Activated CD8-positive, alpha-beta memory T cell treated with anti-CD3 and anti-CD28 coated beads, Interleukin-2, amount 10 ng/mL, durations not matched to agents 7 days and 5 days (primary cell): Measurements from ENCODE around the gene SHD. TPM values are rescaled to one million over a fixed set of nuclear protein-coding genes. Genes with fewer than 3 reads are reported as not detected.
"Not testable (repeated sequence)": the region's sequence is repeated elsewhere in the genome, so short reads cannot be mapped to it uniquely, and the experiment has no call there.

Experiments used
- ATAC-seq: fragments of 150-1000 bp; cut with Tn5 transposase; one replicate; pipeline ENCODE4 v1.10.0; 2021; ENCODE audit warnings: moderate library complexity
- CTCF ChIA-PET: fragments of 350-600 bp; sonication (Branson Sonifier 250); formaldehyde crosslinking; loops from one replicate; lab custom pipeline; 2021; ENCODE audit warnings: antibody characterized with exemption; lab: Charles Lee
- DNase-seq: peaks from one replicate; pipeline ENCODE4 v3.0.0-alpha.2; 2020
- H3K27ac Mint-ChIP-seq: one replicate; pipeline ENCODE4 v1.8.0; 2021; ENCODE audit warnings: mild to moderate bottlenecking, mixed read lengths
- H3K27me3 Mint-ChIP-seq: one replicate; pipeline ENCODE4 v1.8.0; 2021; ENCODE audit warnings: mixed read lengths
- H3K36me3 Mint-ChIP-seq: one replicate; pipeline ENCODE4 v1.8.0; 2021; ENCODE audit warnings: mild to moderate bottlenecking, mixed read lengths
- H3K4me1 Mint-ChIP-seq: one replicate; pipeline ENCODE4 v1.8.0; 2021; ENCODE audit warnings: mixed read lengths
- H3K4me3 Mint-ChIP-seq: one replicate; pipeline ENCODE4 v1.8.0; 2021; ENCODE audit warnings: mild to moderate bottlenecking, moderate library complexity, mixed read lengths
- H3K9me3 Mint-ChIP-seq: one replicate; pipeline ENCODE4 v1.8.0; 2022; ENCODE audit warnings: low read depth, mixed read lengths
- total RNA-seq, 2 experiments: library from RNA; stranded (reverse); gene quantifications; one replicate each; pipeline ENCODE4 v1.2.3, GENCODE V29; 2021

The SHD gene
- total RNA-seq, 2 experiments from 2014 or later = not detected

- Mint-ChIP-seq H3K4me1 (peaks cover 28% of the 10 kb centered on the region), H3K4me3 (peak overlapping the region; percentile 85), H3K27me3 (peaks cover 8% of the 10 kb centered on the region), H3K27ac (peak overlapping the region; percentile 74), H3K9me3 (no peaks in the 10 kb centered on the region), H3K36me3 (peaks cover 2% of the 10 kb centered on the region)
- ATAC-seq (peak; percentile 13), DNase-seq (no peak)
- CTCF ChIA-PET = interaction anchor here (0.9 to 1.3 kb wide), 4 partner anchors 15 to 74 kb away, joined by 3 to 6 read pairs (median 4); partner anchors contain the start of genes CHAF1A and MPND
Measured at GRCh38 chr19:4327877-4328242, 48.8 kb downstream of the SHD start.

- DNase-seq (peak; percentile 98), ATAC-seq (peak; percentile 85)
- peaks cover 2% of the 10 kb centered on the region for H3K36me3 Mint-ChIP-seq
- peaks cover 28% of the 10 kb centered on the region for H3K4me1 Mint-ChIP-seq
- H3K27me3 Mint-ChIP-seq = peaks cover 8% of the 10 kb centered on the region
- CTCF ChIA-PET = interaction anchor here (0.9 to 1.3 kb wide), 4 partner anchors 15 to 74 kb away, joined by 3 to 6 read pairs (median 4); partner anchors contain the start of genes CHAF1A and MPND
- H3K4me3 Mint-ChIP-seq = peak overlapping the region; percentile 85
- H3K9me3 Mint-ChIP-seq = no peaks in the 10 kb centered on the region
- peak overlapping the region; percentile 87 for H3K27ac Mint-ChIP-seq
Measured at GRCh38 chr19:4328243-4328990, 49.4 kb downstream of the SHD start.

DNA sequence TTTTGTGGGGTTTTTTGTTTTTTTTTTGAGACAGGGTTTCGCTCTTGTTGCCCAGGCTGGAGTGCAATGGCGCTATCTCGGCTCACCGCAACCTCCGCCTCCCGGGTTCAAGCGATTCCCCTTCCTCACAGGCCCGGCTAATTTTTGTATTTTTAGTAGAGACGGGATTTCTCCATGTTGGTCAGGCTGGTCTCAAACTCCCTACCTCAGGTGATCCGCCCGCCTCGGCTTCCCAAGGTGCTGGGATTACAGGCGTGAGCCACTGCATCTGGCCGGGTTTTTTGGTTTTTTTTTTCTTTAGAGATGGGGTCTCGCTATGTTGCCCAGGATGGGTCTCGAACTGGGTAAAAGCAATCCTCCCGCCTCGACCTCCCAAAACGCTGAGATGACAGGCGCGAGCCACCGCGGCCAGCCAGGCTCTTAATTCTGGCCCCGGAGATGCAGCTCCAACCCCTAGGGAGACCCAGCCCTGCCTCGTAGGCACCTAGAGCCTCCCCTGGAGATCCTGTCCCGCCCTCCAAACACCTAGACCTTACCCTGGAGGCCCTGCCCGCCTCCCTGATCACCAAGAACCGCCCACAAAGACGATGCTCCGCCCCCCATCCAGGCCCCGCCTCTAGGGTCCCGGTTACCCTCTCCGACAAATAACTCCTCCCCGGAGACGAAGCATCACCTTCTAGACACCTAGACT lies 50.1 kb downstream of the SHD start:
- CTCF ChIA-PET, H3K9me3 Mint-ChIP-seq, ATAC-seq, H3K36me3 Mint-ChIP-seq, H3K27me3 Mint-ChIP-seq: not testable (repeated sequence)
- H3K27ac Mint-ChIP-seq = peak overlapping the region; percentile 87
- DNase-seq = peak; percentile 55
- H3K4me1 Mint-ChIP-seq = peaks cover 28% of the 10 kb centered on the region
- peak overlapping the region; percentile 85 for H3K4me3 Mint-ChIP-seq

DNA sequence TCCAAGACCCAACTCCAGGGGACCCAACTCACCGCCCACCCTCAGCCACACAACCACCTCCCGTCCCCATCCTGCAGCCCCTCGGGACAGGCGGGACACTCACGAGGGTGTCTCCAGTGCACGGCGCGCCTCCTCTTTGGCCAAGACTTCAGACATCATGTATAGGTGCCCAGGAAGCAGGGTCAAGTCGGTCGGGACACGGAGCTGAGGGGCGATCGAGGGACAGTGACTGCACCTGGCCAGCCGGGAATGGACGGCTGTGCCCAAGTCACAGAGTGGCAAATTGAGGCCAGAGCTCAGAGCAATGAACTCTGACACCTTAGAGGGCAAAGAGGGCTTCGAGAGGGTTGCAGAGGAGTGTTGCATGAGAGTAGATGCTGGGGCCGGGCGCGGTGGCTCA lies 50.8 kb downstream of the SHD start:
- CTCF ChIA-PET = no interaction called here
- Mint-ChIP-seq H3K9me3 (no peaks in the 10 kb centered on the region), H3K27ac (no peak overlapping the region), H3K36me3 (peaks cover 2% of the 10 kb centered on the region), H3K27me3 (peaks cover 8% of the 10 kb centered on the region), H3K4me3 (no peak overlapping the region), H3K4me1 (peaks cover 28% of the 10 kb centered on the region)
- ATAC-seq = no peak
- no peak for DNase-seq

GRCh38 chr19:4334929-4335570 lies 56.0 kb downstream of the SHD start:
- no peak overlapping the region for H3K27ac Mint-ChIP-seq
- DNase-seq (no peak), ATAC-seq (no peak)
- no peaks in the 10 kb centered on the region for H3K27me3 Mint-ChIP-seq
- H3K4me3 Mint-ChIP-seq = no peak overlapping the region
- H3K36me3 Mint-ChIP-seq = peaks cover 3% of the 10 kb centered on the region
- H3K9me3 Mint-ChIP-seq = peaks cover 3% of the 10 kb centered on the region
- CTCF ChIA-PET = interaction anchor here (1.0 kb wide), 1 partner anchor 17 kb away, joined by 3 read pairs; no protein-coding TSS in a partner anchor
- H3K4me1 Mint-ChIP-seq = peaks cover 15% of the 10 kb centered on the region

DNA sequence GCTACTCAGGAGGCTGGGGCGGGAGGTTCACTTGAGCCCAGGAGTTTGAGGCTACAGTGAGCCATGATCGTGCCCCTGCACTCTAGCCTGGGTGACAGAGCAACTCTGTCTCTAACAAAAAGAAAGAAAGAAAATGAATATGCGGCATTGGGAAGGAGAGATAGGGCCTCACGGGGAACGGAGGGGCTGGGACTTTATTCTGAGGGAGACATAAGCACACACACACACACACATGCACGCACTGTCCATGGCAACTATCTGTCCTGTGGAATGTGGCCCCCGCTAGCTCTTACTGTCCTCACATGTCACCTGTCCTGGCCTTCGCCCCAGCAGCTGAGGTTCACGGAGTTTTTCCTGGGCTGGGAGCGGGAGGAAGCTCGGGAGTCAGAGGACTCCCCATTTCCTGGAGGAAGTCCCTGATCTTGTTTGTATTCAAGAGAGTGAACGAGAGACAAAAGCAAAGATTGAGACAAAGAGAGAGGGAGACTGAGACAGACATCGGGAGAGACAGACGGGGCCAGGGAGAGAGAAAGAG lies 58.9 kb downstream of the SHD start:
- DNase-seq (no peak), ATAC-seq (no peak)
- Mint-ChIP-seq H3K4me1 (peaks cover 23% of the 10 kb centered on the region), H3K4me3 (peak overlapping the region; percentile 87), H3K36me3 (peaks cover 3% of the 10 kb centered on the region), H3K27ac (peak overlapping the region; percentile 83), H3K27me3 (no peaks in the 10 kb centered on the region), H3K9me3 (peaks cover 3% of the 10 kb centered on the region)
- CTCF ChIA-PET = interaction anchor here (0.6 to 2.7 kb wide), 4 partner anchors 15 to 473 kb away, joined by 3 to 15 read pairs (median 6); partner anchors contain the start of gene FSD1

GRCh38 chr19:4338441-4339355 lies 59.6 kb downstream of the SHD start, which contains the start of gene STAP2:
Gene STAP2, minus strand, starts transcription at chr19:4338827. Its CDS starts 74 bp downstream, at chr19:4338753.
- Mint-ChIP-seq H3K27me3 (no peaks in the 10 kb centered on the region), H3K9me3 (peaks cover 3% of the 10 kb centered on the region), H3K4me3 (peak within 1 kb of the TSS; percentile 87), H3K4me1 (peaks cover 23% of the 10 kb centered on the region), H3K27ac (peak within 1 kb of the TSS; percentile 83), H3K36me3 (peaks cover 3% of the 10 kb centered on the region)
- DNase-seq (no peak), ATAC-seq (no peak)
- CTCF ChIA-PET = interaction anchor here (0.6 to 2.7 kb wide), 6 partner anchors 8 to 71 kb away, joined by 3 to 15 read pairs (median 6); partner anchors contain the start of gene FSD1

Other genes with a start within 250 kb of the SHD start
- 10 to 100 TPM; 67.4 to 72.6 TPM for gene ZBTB7A, start 212.4 kb upstream of the SHD start, total RNA-seq
- gene MAP2K2, start 155.1 kb upstream of the SHD start, total RNA-seq = 100 to 1,000 TPM; 201 to 238 TPM
- gene CREB3L3, start 125.6 kb upstream of the SHD start, total RNA-seq = under 1 TPM in 1 of 2 experiments, not detected in 1; 0.75 TPM
- 10 to 100 TPM; 37.5 to 37.8 TPM for gene SIRT6, start 96.7 kb upstream of the SHD start, total RNA-seq
- gene ANKRD24, start 96.6 kb upstream of the SHD start, total RNA-seq = 1 to 10 TPM in 1 of 2 experiments, under 1 TPM in 1; 0.82 to 1.4 TPM
- gene EBI3, start 49.7 kb upstream of the SHD start, total RNA-seq = 10 to 100 TPM in 1 of 2 experiments, 1 to 10 TPM in 1; 2.6 to 14.7 TPM
- gene YJU2, start 32.2 kb upstream of the SHD start, total RNA-seq = 10 to 100 TPM; 26.8 to 32.1 TPM
- 10 to 100 TPM; 29.8 to 40.7 TPM for gene TMIGD2, start 23.1 kb downstream of the SHD start, total RNA-seq
- 10 to 100 TPM; 24.7 to 30.6 TPM for gene FSD1, start 25.3 kb downstream of the SHD start, total RNA-seq
- 1 to 10 TPM; 8.8 to 9.6 TPM for gene STAP2, start 59.6 kb downstream of the SHD start, total RNA-seq
- 10 to 100 TPM; 24.1 to 25.4 TPM for gene MPND, start 64.3 kb downstream of the SHD start, total RNA-seq
- 10 to 100 TPM; 43.3 to 57.7 TPM for gene SH3GL1, start 121.3 kb downstream of the SHD start, total RNA-seq
- gene CHAF1A, start 123.4 kb downstream of the SHD start, total RNA-seq = 100 to 1,000 TPM; 118 to 126 TPM
- 10 to 100 TPM; 41.0 to 45.8 TPM for gene UBXN6, start 178.5 kb downstream of the SHD start, total RNA-seq
- 10 to 100 TPM; 57.8 to 60.2 TPM for gene HDGFL2, start 193.0 kb downstream of the SHD start, total RNA-seq
- gene PLIN4, start 239.2 kb downstream of the SHD start, total RNA-seq = not detected